ENCODE results near the gene FOXP1.

FOXP1 gene

DNA sequence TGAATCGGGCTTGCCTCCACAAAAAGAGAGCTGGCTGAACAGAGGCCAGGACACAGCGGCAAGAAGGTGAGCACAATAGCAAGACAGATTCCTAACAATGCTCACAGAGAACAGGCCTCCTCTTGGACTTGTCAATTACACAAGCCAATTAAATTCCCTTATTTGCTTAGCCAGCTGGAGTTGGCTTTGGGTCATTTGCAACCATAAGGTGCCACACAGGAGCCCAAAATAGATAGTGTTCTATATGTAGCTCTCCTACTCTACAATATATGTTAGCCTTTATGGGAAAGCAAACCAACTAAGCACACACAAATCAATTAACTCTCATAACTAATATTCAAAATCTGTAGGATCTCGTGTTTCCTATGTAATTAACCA, 335.6 kb downstream of the FOXP1 start:
- no peak for DNase-seq (ENCODE audit: extremely low read depth in 1 of 2, low read depth in 1 of 2)

DNA sequence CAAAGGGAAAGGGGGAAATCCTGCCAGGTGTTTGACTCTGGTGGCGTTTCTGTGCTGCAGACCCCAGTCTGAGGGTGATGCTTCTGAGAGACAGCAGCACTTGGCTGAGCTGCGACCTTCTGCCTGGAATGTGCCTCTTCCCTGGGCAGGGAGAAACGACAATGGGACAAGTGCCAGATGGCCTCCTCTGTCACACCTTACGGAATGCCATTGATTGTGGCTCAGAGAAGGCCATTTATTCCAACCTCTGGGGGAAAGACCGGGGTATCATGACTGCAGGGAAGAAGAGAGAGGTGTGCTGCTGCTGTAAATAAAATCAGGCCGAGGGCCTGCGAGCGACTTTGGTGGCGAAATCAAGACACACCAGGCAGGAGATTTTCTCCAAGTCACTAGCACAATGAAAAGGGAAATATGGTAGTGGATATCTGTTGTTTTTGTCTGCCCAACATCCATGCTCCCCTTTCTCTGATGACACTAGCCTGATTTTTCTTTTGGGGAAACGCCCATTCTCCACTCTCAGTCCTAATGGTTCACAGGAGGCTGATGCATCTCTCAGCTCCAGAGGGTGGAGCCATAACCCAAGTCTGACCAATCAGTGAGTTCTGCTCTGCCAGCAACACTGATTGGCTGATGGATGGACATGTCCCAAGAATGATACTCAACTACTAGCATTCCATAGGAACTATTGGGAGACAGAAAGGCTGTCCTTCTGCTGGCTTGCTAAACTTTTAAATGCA, 336.1 kb downstream of the FOXP1 start:
- no peak for DNase-seq (ENCODE audit: extremely low read depth in 1 of 2, low read depth in 1 of 2)

DNA sequence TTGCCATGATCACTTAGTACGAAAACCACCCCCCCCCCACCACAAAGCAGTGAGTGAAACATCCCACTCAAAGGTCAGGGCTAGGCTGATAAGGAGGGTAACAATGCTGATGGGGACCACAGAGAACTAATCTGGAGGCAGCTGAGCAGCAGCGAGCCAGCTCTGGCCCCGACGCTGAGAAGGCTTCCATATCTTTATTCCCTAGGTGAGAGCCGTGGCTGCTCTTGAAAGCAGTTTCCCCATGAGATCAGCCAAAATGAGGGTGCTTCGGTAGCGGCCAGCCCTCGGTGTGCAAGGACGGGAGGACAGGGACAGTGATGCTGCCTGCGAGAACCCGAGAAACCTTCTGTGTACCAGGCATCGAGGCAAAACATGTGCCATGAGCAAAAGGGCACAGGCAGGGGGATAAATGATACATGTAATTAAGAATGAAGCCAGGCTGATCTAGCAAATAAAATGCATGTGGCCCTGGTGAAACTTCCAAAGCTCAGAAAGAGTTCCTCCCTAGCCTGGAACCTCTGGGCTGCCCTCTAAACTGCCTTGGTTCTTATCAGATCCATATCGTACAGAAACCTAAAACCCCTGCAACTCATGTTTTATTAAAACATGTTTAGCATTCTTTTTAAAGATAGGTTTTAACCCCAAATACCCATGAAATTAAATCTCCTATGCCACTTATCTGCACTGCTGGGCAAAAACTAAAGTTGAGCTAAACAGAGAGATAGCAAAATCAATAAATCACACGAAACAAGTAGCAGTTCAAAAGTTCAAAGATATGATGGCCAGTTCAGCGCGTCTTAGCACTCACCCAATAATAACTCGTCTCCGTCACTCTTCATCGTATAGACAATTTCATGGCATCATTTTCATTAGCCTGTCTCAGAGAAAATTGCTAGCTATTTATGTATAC, 337.3 kb downstream of the FOXP1 start:
- DNase-seq (ENCODE audit: extremely low read depth in 1 of 2, low read depth in 1 of 2): no peak

DNA sequence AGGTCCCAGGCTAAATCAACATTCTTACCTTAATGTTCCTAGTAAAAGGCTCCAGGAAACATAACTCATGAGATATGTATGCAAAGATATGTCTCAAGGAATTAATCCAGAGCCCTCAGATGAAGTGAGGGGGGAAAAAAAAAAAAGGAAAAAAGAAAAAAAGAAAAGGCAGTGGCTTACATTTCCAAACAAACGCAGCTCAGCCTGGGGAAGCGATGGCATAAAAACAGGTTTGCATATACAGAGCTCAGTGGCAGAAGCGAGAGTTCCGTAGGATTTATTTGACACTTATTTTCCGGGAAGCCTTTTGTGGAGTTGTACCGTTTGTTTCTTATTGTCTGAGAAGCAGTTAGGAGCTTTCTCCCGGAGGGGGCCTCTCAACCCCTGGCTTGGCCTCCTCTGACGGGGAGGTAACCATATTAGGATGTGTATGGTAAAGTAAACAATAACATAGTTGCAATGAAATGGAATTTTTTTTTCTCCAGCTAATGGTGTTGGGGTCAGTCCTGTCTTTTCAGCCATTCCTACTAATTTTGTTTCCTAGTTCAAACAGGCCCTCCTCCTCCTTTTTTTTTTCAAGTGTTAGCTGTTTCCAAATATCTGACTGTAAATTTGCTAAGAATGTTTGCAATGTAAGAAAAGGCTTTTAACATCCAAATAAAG, 338.6 kb downstream of the FOXP1 start:
- DNase-seq (ENCODE audit: extremely low read depth in 1 of 2, low read depth in 1 of 2): no peak

DNA sequence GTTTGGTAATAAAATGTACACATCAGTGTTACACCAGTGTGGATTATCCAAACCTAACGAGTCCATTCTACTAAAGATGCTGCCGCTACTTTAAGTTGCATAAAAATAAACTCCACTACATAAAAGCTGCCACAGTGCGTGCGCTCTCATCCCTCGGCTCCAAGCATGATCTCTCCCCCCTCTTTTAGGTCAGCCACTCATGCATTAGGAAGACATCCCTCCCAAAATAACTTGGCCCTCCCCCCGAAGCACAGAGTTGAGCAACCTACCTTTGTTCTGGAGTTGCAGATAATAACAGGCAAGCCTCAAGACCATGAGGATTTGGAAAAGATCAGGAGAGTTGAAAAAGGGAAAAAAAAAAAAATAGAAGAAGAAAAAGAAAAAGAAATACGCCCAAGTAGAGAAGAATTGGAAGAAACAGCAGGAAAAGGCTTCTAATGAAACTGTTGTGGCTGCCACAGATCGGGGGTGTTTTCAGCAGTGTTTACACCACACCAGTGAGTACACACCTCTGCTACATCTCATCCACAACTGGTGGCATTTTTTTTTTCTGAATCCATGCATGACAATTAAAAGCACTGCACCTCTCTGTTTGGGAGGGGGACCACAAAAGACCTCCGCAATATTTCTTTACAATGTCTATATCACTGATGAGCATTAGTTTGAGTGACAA, 339.2 kb downstream of the FOXP1 start:
- DNase-seq (ENCODE audit: extremely low read depth in 1 of 2, low read depth in 1 of 2): no peak

DNA sequence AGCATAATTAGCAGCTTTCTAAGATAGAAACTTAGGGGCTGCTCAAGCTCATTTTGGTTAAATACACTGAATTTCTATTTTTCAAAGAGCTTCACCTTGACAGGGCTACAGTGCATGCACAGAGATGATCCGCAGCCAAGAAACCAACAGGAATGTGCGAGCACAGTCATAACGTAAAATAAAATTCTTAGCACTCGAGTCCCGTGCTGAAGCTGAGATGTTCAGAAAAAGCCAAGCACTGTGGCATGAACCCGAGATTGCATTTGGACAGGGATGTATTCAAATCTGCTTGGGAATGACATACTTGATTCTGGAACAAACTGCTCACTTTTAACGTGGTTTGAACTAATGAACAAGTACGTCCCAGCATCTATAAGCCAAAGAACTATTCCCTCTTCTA, 340.3 kb downstream of the FOXP1 start:
- no peak for DNase-seq (ENCODE audit: extremely low read depth in 1 of 2, low read depth in 1 of 2)

DNA sequence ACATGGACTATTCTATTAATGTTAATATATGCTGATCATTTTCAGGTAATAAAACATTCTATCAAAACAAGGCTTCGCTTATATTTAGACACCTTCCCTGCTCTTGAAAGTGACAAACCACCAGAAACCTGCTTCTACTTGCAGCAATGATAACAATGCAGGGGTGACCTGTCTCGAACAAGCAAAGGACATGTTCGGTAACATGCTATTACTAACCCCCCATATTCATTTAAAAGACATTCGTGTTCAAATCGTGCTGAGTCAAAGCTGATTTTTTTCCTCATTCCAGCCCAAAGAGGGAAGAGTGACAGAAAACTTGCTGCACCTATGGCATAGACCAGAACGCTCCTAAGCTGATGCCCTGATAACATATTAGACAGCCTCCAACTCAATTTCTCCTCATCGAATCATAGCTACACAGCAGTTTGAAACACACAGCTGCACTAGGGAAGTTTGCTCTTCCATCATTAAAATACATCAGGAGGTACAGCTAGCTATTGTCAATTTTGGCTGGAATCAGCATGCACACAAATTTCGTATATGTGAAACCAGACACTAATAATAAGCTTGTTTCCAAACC, 341.5 kb downstream of the FOXP1 start:
- no peak for DNase-seq (ENCODE audit: extremely low read depth in 1 of 2, low read depth in 1 of 2)

DNA sequence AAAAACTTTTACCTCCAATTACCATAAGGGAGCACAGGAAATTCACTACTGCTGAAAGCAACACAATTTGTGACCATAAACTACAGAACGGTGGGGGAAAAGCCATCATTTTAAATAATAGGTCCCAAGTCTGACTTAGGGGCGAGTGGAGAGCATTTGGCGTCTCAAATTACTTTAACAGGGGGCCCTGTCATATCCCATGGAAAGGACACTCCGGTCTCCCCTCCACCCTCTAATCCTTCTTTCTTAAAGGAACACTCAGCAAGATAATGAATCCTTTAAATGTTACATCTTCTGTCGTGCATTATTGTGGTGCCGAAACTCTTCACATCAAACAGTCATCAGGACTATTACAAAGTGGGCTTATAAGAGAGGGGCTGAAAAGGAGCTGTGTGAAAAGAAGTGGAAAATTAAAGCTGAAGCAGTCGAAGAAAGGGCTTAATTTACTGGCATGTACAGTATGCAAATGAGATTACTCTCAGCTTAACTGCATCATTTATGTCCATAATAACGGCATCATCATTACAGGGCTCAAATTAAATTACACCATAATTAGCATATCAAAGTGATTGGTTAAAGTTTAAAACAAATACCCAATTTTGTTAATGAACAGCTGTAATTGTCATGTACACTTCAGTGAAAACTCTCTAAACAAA, 342.2 kb downstream of the FOXP1 start:
- no peak for DNase-seq (ENCODE audit: extremely low read depth in 1 of 2, low read depth in 1 of 2)

DNA sequence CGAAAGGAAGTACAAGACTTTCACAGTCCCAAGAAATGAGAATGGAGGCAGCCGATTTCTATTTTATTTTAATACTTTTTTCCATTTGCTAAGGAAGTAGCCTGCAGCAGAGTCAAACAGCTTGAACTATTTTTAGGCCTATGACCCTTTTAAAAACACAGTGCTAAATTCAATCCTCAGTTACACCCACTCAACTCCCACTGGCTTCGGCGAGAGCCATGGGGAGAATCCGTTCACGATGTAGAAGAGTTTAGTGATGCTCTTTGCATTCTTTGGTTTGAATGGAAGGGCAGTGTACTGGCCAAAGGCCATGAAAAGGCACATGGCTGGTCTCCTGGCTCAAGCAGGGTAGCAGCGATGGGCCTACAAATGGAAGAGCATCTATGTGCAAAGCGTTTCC, 343.5 kb downstream of the FOXP1 start:
- DNase-seq (ENCODE audit: extremely low read depth in 1 of 2, low read depth in 1 of 2): no peak

DNA sequence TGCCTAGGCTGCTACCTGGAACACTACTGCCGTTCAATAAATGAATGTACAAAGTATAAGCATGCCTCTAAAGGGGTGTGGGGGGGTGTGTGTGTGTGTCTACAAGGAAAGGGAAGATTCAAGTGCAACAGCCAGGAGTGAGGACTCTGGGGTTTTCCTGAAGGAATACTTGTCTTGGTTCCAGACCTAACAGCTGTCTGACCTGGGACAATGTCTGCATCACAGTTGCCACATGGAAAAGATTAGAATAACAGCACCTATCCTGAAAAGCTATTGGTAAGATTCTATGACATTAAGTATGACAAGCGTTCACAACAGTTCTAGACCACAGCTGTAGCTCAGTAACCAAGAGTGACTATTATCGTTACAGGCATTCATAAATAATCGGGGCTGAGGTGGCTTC, 345.2 kb downstream of the FOXP1 start:
- no peak for DNase-seq (ENCODE audit: extremely low read depth in 1 of 2, low read depth in 1 of 2)

DNA sequence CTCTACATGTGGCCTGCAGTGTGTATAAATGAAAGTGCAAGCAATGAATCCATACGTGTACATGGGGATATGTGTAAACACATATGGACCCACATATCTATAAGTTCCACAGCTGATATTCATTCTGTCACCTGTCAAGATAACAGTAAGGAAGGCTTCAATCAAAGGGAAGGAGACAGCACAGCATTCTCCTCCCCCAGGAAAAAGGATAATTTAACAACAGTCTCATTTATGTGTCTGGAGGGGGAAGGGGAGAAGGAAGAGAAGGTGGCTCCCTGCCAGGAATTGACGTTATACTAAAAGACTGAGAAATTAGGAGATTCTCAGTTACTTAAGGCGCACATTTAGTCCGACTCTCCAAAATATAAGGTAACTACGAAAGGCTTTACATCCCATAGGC, 345.9 kb downstream of the FOXP1 start:
- no peak for DNase-seq (ENCODE audit: extremely low read depth in 1 of 2, low read depth in 1 of 2)

DNA sequence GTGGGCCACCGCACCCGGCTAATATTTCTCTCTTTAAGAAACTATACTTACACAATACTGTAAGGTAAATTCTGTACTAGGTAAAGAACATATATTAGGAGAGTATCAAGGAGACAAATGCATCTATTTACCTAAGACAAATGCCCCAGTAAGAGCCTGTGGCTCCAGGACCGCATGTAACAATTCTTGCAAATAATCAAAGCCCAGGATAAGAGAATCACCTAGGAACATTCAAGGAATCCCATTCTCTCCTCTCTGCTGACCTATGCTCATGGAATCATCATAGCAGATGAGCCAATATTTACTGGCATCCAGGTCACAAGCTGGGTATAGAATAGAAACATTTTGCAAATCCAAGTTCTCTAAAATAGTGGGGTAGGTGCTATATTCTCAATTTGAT, 347.7 kb downstream of the FOXP1 start:
- DNase-seq (ENCODE audit: extremely low read depth in 1 of 2, low read depth in 1 of 2): no peak

DNA sequence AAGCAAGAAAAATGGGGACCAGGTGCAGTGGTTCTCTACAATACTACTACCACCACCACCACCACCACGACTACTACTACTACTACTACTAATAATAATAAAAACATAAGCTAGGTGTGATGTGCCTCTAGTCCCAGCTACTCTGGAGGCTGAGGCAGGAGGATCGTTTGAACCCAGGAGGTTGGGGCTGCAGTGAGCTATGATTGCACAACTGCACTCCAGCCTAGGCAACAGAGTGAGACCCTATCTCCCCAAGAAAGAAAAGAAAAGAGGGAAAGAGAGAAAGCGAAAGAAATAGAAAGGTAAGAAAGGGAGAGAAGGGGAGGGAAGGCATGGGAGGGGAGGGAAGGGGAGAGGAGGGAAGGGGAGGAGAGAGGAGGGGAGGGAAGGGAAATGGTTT, 350.6 kb downstream of the FOXP1 start:
- no peak for DNase-seq (ENCODE audit: extremely low read depth in 1 of 2, low read depth in 1 of 2)

DNA sequence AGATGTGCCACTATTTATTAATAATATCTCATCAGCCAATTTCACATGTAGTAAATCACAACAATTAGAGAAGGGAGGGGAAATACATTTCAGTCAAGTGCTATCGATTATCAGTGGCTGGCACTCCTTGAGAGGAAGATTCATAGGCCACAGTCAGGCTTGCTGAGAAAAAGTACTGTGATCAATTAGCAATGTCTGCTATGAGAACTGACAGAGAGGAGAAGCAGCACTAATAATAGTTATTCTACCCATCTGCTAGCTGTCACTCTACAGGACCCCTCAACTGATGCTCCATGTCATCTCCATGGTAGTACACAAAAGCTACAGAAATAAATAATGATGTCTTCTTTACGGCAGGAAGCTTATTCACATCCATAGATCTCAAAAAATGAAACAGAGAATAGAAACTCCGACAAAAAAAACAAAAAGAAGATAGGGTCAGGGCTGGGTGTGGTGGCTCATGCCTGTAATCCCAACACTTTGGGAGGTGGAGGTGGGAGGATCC, 351.3 kb downstream of the FOXP1 start:
- DNase-seq (ENCODE audit: extremely low read depth in 1 of 2, low read depth in 1 of 2): no peak

DNA sequence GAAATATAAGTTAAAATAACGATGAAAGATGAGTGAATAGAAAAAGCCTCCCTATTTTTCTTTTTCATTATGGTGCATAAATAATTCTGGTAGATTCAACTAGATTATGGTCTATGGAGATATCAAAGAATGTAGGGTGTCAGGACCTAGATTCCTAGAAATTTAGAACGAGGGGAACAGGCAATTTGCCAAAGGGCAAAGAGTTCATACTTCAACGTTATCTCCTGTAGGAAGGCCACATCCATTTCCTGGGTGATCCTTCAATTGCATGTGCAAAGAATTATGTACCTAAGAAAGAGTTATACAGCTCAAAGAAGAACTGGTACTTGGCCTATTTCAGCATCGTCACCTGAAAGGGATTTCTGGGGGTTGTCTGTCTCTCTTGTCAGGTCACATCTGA, 351.8 kb downstream of the FOXP1 start:
- no peak for DNase-seq (ENCODE audit: extremely low read depth in 1 of 2, low read depth in 1 of 2)

DNA sequence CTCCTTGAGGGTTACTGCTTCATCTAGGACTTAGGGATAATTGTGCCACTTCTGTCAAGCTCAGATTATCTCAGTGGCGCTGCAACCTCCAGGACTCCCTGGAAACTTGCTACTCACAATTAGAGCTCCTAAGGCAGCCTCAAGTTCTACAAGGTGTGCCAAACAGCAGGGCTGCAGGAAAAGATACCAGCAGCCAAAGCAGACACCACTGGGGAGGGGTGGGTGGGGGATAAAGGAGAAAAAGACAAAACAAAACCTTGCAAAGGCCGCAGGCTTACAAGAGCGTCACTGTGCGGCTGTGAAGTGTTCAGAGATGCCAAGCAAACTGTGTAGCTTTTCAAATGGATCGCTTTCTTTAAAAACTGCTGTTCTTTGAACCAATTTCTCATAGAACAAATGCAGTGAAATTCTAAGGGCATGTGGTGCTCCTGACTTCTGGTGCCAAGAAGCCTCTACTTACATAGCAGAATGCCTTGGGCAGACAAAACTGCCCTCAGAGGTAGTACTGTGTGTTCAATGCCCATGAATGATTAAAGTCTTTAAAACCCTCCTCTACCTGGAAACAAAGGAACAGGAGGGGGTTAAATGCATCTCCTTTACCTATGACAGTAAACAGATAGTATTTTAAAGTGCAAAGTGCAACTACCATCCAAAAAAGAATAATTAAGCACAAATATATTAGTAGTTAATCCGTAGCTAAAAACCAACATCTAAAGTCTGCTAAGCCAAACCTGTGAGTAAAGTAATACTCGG, 353.4 kb downstream of the FOXP1 start:
- DNase-seq (ENCODE audit: extremely low read depth in 1 of 2, low read depth in 1 of 2): no peak

DNA sequence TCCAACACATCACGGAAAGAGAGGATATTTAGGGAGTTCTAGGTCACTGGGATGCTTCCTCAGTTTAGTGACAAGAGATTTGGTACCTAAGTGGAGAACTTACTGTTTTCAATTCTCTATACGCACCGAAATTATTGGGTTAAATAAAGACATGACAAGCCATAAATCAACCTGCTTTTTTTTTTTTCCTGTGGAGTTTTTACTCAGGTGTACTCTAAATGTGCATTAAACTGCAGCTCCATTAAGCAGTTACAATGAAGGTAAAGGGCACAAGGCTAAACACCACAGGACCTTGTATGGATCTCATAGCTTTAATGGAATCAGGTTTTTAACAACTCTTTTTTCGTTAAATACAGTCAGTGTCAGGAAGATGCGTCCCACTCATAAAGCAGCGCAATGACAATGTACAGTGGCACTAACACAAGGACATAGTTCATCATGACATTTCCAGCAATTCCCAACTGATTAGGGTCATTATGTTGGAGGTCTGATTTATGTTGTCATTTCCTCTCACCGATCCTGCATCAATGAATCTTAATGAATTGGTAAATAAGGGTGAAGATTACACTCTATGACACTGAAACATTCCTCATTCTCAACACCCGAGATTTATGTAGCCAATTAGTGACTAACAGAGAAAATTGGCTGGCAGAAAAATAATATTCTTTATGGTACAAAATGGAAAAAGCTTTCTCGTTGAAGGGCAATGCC, 355.2 kb downstream of the FOXP1 start:
- DNase-seq (ENCODE audit: extremely low read depth in 1 of 2, low read depth in 1 of 2): no peak

DNA sequence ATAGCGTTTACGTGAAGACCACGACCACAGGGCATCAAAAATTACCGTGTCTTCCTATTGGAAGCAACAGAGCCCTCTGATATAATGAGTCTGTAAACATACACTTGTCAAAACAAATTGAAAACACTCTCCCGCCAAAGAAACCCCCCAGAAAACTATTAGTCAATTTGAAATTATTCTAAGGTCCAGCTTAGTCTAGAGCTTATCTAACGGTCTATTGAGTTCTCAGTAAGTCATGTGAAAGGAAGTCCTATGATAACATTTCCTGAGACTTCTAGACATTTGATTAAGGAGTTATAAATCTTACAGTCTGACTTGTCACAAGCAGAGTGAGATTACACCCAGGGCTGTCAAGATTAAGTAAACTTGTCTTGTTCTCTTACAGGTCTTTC, 356.3 kb downstream of the FOXP1 start:
- DNase-seq (ENCODE audit: extremely low read depth in 1 of 2, low read depth in 1 of 2): no peak
